Upper lobe of left lung (tissue), 4 donors: Measurements from ENCODE around the gene CSGALNACT2.
A peak's percentile ranks its signal among the peaks of the same experiment; 100 is the strongest.

Experiments used
- EP300 ChIP-seq, 4 donors: sonication (generic); formaldehyde crosslinking; IDR thresholded peaks; one replicate each; pipeline ENCODE4 v1.5.1; 2017; ENCODE audit warnings: antibody characterized with exemption in 4 of 4, control low read depth in 2 of 4
- POLR2A ChIP-seq, 4 donors: fragments of 450-650 bp; IDR thresholded peaks; one replicate each; pipeline ENCODE4 v1.5.1; 2016 to 2017; ENCODE audit warnings: antibody characterized with exemption in 4 of 4, mild to moderate bottlenecking in 2 of 4
- POLR2AphosphoS5 ChIP-seq, 2 donors: sonication (generic); formaldehyde crosslinking; IDR thresholded peaks; one replicate each; pipeline ENCODE4 v1.5.1; 2017; ENCODE audit warnings: antibody characterized with exemption in 2 of 2
- TF ChIP-seq, protein P1 (sequence below), 6 experiments: fragments of 450-650 bp in 4 of 6; fragments of 200-600 bp in 2 of 6; sonication (generic) in 2 of 6; IDR thresholded peaks; one replicate each; pipeline ENCODE4 v1.5.1; 2016 to 2019; ENCODE audit warnings: antibody characterized with exemption in 6 of 6

DNA sequence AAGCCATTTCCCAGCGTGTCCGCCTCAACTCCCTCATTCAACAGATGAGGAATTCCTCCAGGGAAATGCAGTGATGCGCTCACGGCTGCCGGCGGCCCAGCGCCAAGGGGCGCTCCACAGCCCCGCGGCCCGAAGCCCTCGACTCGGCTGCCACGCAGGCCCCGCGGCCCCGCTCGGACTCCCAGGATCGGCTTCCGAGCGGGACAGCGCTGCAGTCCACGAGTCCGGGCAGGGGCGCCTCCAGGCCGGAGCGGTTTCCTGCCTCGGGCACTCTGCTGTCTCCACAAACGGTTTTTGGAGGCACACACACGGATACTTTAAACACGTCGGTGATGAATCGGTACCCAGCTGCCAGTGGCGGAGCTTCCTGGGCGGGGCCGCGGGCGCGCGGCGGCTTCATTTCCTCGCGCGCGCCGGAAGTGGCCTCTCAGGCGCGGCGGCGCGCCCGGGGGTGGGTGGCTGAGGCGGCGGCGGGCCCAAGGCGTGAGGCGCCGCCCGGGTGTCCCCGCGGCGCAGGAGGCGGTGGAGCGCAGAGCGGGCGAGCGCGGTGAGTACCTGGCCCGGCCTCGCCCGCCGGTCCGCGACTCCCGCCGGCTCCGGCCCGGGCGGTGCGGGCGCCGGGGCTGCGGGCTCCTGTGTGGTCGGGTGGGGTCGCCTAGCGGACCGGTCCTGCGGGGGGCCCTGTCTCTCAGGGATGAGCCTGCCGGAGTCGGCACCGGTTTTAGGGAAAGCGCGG lies at the start of gene CSGALNACT2:
- TF ChIP-seq, protein P1, sequence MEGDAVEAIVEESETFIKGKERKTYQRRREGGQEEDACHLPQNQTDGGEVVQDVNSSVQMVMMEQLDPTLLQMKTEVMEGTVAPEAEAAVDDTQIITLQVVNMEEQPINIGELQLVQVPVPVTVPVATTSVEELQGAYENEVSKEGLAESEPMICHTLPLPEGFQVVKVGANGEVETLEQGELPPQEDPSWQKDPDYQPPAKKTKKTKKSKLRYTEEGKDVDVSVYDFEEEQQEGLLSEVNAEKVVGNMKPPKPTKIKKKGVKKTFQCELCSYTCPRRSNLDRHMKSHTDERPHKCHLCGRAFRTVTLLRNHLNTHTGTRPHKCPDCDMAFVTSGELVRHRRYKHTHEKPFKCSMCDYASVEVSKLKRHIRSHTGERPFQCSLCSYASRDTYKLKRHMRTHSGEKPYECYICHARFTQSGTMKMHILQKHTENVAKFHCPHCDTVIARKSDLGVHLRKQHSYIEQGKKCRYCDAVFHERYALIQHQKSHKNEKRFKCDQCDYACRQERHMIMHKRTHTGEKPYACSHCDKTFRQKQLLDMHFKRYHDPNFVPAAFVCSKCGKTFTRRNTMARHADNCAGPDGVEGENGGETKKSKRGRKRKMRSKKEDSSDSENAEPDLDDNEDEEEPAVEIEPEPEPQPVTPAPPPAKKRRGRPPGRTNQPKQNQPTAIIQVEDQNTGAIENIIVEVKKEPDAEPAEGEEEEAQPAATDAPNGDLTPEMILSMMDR (IDR thresholded peaks at IDR 0.05): peak in 2 of 6 experiments; percentile 10 to 29
- TF ChIP-seq EP300 (IDR thresholded peaks at IDR 0.05) (no peak), POLR2A (IDR thresholded peaks at IDR 0.05) (peak in 3 of 4 donors; percentile 59 to 94 (median 89)), POLR2AphosphoS5 (IDR thresholded peaks at IDR 0.05) (peak; percentile 68 to 78)
